ENCODE data around the gene GNAT1. TPM values are rescaled to one million over a fixed set of nuclear protein-coding genes. Genes with fewer than 3 reads are reported as not detected.

GNAT1 gene
- total and polyA plus RNA-seq, 3 experiments from 2014 or later = not detected

DNA sequence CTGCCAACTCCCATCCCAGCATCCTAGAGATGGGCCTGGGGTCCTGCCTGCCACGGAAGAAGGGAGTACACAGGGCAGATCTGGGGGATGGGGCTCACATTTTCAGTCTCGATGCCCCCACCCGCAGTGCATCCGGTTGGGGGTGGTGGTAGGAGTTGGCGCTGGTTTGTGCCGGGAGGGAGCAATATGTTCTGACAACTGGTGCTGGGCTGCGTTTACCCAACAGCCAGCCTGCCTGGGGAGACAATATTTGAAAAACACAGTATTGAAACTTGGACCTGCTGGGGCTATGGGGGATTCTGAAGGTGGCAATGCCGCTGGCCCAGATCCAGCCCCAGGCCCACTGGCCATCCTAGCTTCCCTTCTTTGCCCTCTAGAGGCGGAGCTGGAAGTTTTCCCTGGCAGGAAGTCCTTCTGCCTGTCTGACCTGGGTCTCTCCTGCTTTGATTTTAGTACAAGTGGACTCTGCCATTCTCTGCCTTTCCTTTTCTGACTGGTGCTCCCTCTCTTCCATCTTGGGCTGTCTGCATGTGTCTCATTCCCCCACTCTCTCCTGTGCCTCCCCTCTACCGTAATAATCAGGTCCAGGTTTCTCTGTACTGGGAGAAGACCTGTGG, 32.8 kb upstream of the GNAT1 start:
- no peak overlapping the region for H3K27ac ChIP-seq (ENCODE audit: low read depth, low read length)
- no peaks in the 10 kb centered on the region for H3K9me3 ChIP-seq (ENCODE audit: low read length)
- Mint-ChIP-seq H3K27ac (no peak overlapping the region), H3K4me3 (peak overlapping the region in 1 of 7 donors; percentile 53), H3K9me3 (peaks cover 0 to 2% (median 0%) of the 10 kb centered on the region in 5 donors), H3K27me3 (peaks cover 18 to 32% of the 10 kb centered on the region in 2 donors), H3K36me3 (no peaks in the 10 kb centered on the region), H3K4me1 (peaks cover 0 to 15% (median 9%) of the 10 kb centered on the region in 3 donors)
- CTCF ChIA-PET = no interaction called here
- no peak overlapping the region for H3K4me3 ChIP-seq (ENCODE audit: low read length)
- H3K27me3 ChIP-seq (ENCODE audit: insufficient read depth, low read length, poor library complexity, severe bottlenecking) = peaks cover 22% of the 10 kb centered on the region
- no peak for DNase-seq
- POLR2A ChIA-PET = no interaction called here
- H3K36me3 ChIP-seq (ENCODE audit: insufficient read depth, low read length) = no peaks in the 10 kb centered on the region
- H3K4me1 ChIP-seq (ENCODE audit: insufficient read depth, low read length) = peaks cover 16% of the 10 kb centered on the region

DNA sequence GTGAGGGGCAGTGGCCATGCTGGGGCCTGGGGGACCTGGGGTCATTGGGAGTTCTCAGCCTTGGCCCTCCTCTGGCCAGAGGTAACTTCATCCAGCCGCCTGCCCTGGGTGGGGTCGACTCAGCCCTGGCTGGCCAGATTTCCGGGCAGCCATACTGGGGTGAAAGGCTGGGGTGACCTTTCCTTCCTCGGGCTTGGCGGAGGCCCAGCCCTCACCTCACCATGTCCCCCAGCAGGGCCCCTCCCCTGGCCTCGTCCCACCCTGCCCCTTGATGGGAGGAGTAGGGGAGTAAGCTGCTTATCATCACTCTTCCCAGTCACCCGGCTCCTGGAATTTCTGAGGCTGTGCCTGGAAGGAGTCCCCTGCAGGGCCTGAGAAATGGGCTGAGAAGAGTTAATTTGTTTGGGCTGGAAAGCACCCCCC, 30.8 kb upstream of the GNAT1 start:
- Histone ChIP-seq H3K4me1 (ENCODE audit: insufficient read depth, low read length) (peaks cover 10% of the 10 kb centered on the region), H3K9me3 (ENCODE audit: low read length) (no peaks in the 10 kb centered on the region), H3K27ac (ENCODE audit: low read depth, low read length) (no peak overlapping the region), H3K27me3 (ENCODE audit: insufficient read depth, low read length, poor library complexity, severe bottlenecking) (peaks cover 13% of the 10 kb centered on the region), H3K36me3 (ENCODE audit: insufficient read depth, low read length) (no peaks in the 10 kb centered on the region), H3K4me3 (ENCODE audit: low read length) (no peak overlapping the region)
- H3K9me3 Mint-ChIP-seq = no peaks in the 10 kb centered on the region
- H3K27me3 Mint-ChIP-seq = peaks cover 13 to 23% of the 10 kb centered on the region in 2 donors
- no peaks in the 10 kb centered on the region for H3K36me3 Mint-ChIP-seq
- ChIA-PET POLR2A (interaction anchor here (0.5 kb wide), 1 partner anchor 273 kb away, joined by 5 read pairs; no protein-coding TSS in a partner anchor), CTCF (no interaction called here)
- no peak overlapping the region for H3K27ac Mint-ChIP-seq
- DNase-seq = no peak
- peaks cover 0 to 7% (median 5%) of the 10 kb centered on the region in 3 donors for H3K4me1 Mint-ChIP-seq
- no peak overlapping the region for H3K4me3 Mint-ChIP-seq

- Mint-ChIP-seq H3K36me3 (no peaks in the 10 kb centered on the region), H3K27ac (no peak overlapping the region), H3K4me1 (no peaks in the 10 kb centered on the region), H3K27me3 (peaks cover 8 to 15% of the 10 kb centered on the region in 2 donors), H3K9me3 (no peaks in the 10 kb centered on the region), H3K4me3 (no peak overlapping the region)
- Histone ChIP-seq H3K27me3 (ENCODE audit: insufficient read depth, low read length, poor library complexity, severe bottlenecking) (peaks cover 5% of the 10 kb centered on the region), H3K27ac (ENCODE audit: low read depth, low read length) (no peak overlapping the region), H3K4me1 (ENCODE audit: insufficient read depth, low read length) (peaks cover 2% of the 10 kb centered on the region), H3K9me3 (ENCODE audit: low read length) (no peaks in the 10 kb centered on the region), H3K4me3 (ENCODE audit: low read length) (no peak overlapping the region), H3K36me3 (ENCODE audit: insufficient read depth, low read length) (no peaks in the 10 kb centered on the region)
- ChIA-PET POLR2A (no interaction called here), CTCF (no interaction called here)
- DNase-seq = no peak
These were observed 30.1 kb upstream of the GNAT1 start for GRCh38 chr3:50161320-50161719.

DNA sequence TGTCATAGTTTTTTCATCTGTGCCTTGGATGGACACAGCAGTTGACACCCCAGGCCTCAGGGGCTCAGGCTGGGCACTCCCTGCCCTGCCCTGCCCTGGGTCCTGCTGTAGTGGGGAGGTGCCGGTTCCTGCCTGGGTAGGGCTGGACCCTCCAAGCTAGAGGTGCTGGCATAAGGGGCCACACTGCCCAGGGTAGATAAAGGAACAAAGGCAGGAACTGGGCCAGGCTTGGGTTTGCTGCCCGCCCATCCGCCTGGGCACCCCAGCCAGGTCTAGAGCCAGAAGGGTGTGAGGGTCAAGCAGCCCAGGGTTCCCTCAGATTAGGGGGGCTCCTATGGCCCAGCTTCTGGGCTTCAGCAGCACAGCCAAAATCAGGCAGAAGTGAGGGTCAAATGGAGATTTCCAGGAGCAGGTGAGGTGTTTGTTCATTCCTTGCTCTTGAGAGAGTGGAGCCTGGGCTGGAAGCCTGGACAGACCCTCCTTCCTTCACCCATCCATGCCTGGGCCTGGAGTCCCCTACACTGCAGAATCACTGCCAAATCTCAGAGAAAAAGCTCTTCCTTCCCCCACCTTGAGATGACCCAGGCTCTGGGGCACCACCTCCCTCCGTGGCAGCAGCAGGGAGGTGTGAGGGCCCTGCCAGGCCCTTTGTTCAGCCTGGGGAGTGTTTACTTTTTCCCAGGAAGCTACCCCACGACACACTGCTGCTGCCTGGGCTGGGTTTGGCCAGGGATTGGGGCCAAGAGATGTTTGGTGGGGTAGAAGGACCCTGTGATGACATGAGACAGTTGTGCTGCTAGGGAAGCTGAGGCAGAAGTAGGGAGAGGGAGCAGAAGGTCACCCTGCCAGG, 29.2 kb upstream of the GNAT1 start:
- Histone ChIP-seq H3K27me3 (ENCODE audit: insufficient read depth, low read length, poor library complexity, severe bottlenecking) (no peaks in the 10 kb centered on the region), H3K9me3 (ENCODE audit: low read length) (no peaks in the 10 kb centered on the region), H3K27ac (ENCODE audit: low read depth, low read length) (no peak overlapping the region), H3K4me1 (ENCODE audit: insufficient read depth, low read length) (no peaks in the 10 kb centered on the region), H3K4me3 (ENCODE audit: low read length) (no peak overlapping the region), H3K36me3 (ENCODE audit: insufficient read depth, low read length) (no peaks in the 10 kb centered on the region)
- Mint-ChIP-seq H3K9me3 (no peaks in the 10 kb centered on the region), H3K4me3 (no peak overlapping the region), H3K27me3 (peaks cover 7 to 14% of the 10 kb centered on the region in 2 donors), H3K36me3 (no peaks in the 10 kb centered on the region), H3K4me1 (no peaks in the 10 kb centered on the region), H3K27ac (no peak overlapping the region)
- ChIA-PET POLR2A (no interaction called here), CTCF (no interaction called here)
- DNase-seq = no peak

DNA sequence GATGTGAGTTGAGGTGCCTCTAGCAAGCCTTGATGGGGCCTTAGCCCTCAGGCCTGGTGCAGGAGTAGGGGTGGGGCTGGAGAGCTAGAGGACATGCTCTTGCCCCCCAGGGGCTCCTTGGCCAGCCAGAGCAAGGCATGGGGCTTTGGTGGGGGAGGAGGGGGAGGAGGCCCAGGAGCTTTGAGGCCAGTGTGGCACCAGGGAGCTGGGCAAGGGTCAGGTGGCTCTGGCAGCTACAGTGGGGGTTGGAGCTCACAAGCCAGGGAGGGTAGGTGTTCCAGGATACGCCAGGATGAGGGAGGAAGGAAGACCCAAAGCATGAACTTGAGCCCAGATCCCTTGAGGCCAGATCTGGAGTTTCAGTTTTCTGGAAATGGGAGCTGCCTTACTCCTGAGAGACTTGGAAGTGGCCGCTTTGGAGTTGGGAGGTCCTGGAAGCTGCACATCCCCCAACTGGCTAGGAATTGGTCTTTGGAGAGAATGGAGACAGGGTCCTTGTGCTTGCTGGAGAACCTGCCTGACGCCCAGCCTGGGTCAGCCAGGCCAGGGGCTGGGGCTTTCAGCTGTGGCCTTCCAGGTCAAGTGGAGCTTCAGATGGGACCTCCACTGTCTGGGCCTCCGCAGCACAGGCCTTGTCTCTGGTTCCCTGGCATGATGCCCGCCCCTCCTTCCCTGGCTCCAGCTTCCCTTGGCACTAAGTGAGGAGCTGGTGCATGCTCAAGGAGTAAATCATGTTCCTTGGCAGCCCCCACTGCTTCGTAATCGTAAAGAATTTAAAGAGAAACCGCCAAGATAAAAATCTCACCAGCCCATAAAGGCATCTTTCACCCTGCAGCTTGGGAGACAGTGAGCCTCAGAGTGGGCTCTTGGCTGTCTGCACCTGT, 27.6 kb upstream of the GNAT1 start:
- Histone ChIP-seq H3K4me3 (ENCODE audit: low read length) (no peak overlapping the region), H3K4me1 (ENCODE audit: insufficient read depth, low read length) (no peaks in the 10 kb centered on the region), H3K27ac (ENCODE audit: low read depth, low read length) (no peak overlapping the region), H3K27me3 (ENCODE audit: insufficient read depth, low read length, poor library complexity, severe bottlenecking) (no peaks in the 10 kb centered on the region), H3K9me3 (ENCODE audit: low read length) (no peaks in the 10 kb centered on the region), H3K36me3 (ENCODE audit: insufficient read depth, low read length) (no peaks in the 10 kb centered on the region)
- no peak for DNase-seq
- Mint-ChIP-seq H3K4me3 (no peak overlapping the region), H3K27ac (peak overlapping the region in 1 of 8 donors; percentile 34), H3K4me1 (no peaks in the 10 kb centered on the region), H3K9me3 (no peaks in the 10 kb centered on the region), H3K27me3 (peaks cover 2 to 4% of the 10 kb centered on the region in 2 donors), H3K36me3 (no peaks in the 10 kb centered on the region)
- ChIA-PET POLR2A (interaction anchor here (0.6 kb wide), 1 partner anchor 183 kb away, joined by 5 read pairs; no protein-coding TSS in a partner anchor), CTCF (no interaction called here)

- Histone ChIP-seq H3K27me3 (ENCODE audit: insufficient read depth, low read length, poor library complexity, severe bottlenecking) (no peaks in the 10 kb centered on the region), H3K27ac (ENCODE audit: low read depth, low read length) (no peak overlapping the region), H3K4me3 (ENCODE audit: low read length) (no peak overlapping the region), H3K9me3 (ENCODE audit: low read length) (no peaks in the 10 kb centered on the region), H3K4me1 (ENCODE audit: insufficient read depth, low read length) (no peaks in the 10 kb centered on the region), H3K36me3 (ENCODE audit: insufficient read depth, low read length) (no peaks in the 10 kb centered on the region)
- CTCF ChIA-PET = no interaction called here
- Mint-ChIP-seq H3K9me3 (no peaks in the 10 kb centered on the region), H3K27ac (peak overlapping the region in 1 of 8 donors; percentile 34), H3K4me3 (no peak overlapping the region), H3K36me3 (no peaks in the 10 kb centered on the region), H3K27me3 (peaks cover 0 to 1% of the 10 kb centered on the region in 2 donors), H3K4me1 (no peaks in the 10 kb centered on the region)
- POLR2A ChIA-PET = interaction anchor here (0.6 kb wide), 1 partner anchor 182 kb away, joined by 5 read pairs; no protein-coding TSS in a partner anchor
- no peak for DNase-seq
These were observed 26.9 kb upstream of the GNAT1 start for GRCh38 chr3:50164481-50164880.

DNA sequence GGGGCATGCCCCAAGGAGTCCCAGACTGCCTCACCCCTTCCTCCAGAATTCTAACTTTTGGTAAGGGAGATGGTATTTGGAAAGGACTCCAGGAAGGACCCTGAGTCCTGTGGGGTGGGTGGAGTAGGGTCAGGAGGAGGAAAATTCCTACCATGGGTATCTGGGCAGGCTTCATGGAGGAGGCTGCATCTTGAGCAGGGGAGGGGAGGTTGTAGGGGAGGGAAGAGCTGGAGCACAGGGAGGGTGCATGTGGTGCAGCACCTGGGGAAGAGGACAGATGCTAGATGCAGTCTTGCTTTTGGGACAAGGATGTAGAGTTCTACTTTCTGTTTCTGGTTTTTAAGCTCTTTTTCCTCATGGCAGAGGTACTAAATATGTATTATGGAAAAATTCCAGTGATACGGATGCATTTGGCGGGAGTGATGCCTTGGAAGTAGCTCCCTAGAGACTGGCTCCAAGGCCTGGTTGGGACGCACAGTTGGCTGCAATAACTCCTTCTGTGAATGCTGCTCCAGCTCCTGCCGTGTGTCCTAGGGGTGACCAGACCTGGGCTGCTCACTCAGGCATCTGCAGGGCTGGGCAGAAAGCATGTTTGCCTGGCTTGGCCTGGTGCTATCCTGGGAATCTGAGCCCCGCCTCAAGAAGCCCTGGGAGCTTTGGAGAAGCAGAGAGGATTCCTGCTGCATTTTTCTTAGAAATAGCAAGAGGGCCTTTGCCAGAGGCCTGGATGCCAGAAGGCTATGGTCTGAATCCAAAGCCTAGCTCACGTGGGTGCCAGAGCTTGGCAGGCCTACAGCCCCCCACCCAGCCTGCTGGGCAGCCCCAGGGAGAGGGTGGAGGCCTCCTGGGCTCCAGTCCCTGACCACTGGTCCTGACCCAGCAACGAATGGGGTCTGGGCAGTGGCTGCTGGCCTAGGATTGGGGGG, 26.2 kb upstream of the GNAT1 start:
- Mint-ChIP-seq H3K27ac (peak overlapping the region in 1 of 8 donors; percentile 81), H3K27me3 (peaks cover 0 to 1% of the 10 kb centered on the region in 2 donors), H3K9me3 (no peaks in the 10 kb centered on the region), H3K4me3 (no peak overlapping the region), H3K4me1 (no peaks in the 10 kb centered on the region), H3K36me3 (no peaks in the 10 kb centered on the region)
- H3K27me3 ChIP-seq (ENCODE audit: insufficient read depth, low read length, poor library complexity, severe bottlenecking) = no peaks in the 10 kb centered on the region
- H3K9me3 ChIP-seq (ENCODE audit: low read length) = no peaks in the 10 kb centered on the region
- no peaks in the 10 kb centered on the region for H3K36me3 ChIP-seq (ENCODE audit: insufficient read depth, low read length)
- CTCF ChIA-PET = interaction anchor here (1.2 kb wide), 1 partner anchor 18 kb away, joined by 3 read pairs; no protein-coding TSS in a partner anchor
- H3K4me1 ChIP-seq (ENCODE audit: insufficient read depth, low read length) = no peaks in the 10 kb centered on the region
- no peak for DNase-seq
- H3K27ac ChIP-seq (ENCODE audit: low read depth, low read length) = no peak overlapping the region
- no peak overlapping the region for H3K4me3 ChIP-seq (ENCODE audit: low read length)
- POLR2A ChIA-PET = no interaction called here
